HepG2 (cell line): ENCODE measurements around the gene SLC36A3. TPM values are rescaled to one million over a fixed set of nuclear protein-coding genes. Genes with fewer than 3 reads are reported as not detected.

ENCODE experiments used
- ATAC-seq: fragments of 200-7000 bp; cut with Tn5 transposase; 3 replicates; pipeline ENCODE4 v1.9.1; 2020; ENCODE audit warnings: mild to moderate bottlenecking, moderate library complexity
- BruUV-seq: library from RNA; stranded (reverse); fragments of 400-500 nt; replicated peaks from 2 replicates; lab custom pipeline; 2021; lab: Mats Ljungman, UMichigan
- CTCF ChIA-PET: fragments of 300-600 bp; formaldehyde crosslinking; extraction: SDS; loops from one replicate; lab custom pipeline; 2021; ENCODE audit warnings: low total read pairs, inconsistent platforms, low intra/inter-chr PET ratio; lab: Yijun Ruan, JAX
- POLR2A ChIA-PET: fragments of 350-600 bp; sonication (Branson Sonifier 250); formaldehyde crosslinking; loops from one replicate; lab custom pipeline; 2020; ENCODE audit warnings: antibody characterized with exemption, inconsistent platforms; lab: Yijun Ruan, JAX
- DNase-seq: peaks from one replicate; pipeline ENCODE4 v3.0.0-alpha.2; 2015; ENCODE audit warnings: low spot score
- FAIRE-seq: peaks from 3 replicates; lab custom pipeline; 2011; peaks lifted over from hg19 to GRCh38; lab: Jason Lieb, UNC
- H2AFZ ChIP-seq: one replicate; pipeline ENCODE4 v1.6.1; 2011; ENCODE audit warnings: low read length, inconsistent platforms
- H3K27ac ChIP-seq: fragments of 300-600 bp; 3 replicates; pipeline ENCODE4 v1.8.0; 2011; ENCODE audit warnings: mixed run types, mild to moderate bottlenecking, mixed read lengths, low read length, inconsistent platforms; ENCODE audit not compliant: insufficient read depth; ENCODE audit errors: extremely low read length
- H3K27me3 ChIP-seq, 2 experiments: fragments of 200-600 bp in 1 of 2; 2 replicates in 1 of 2; 3 replicates in 1 of 2; pipeline versions ENCODE4 v1.6.0 to v1.8.0; 2011; ENCODE audit warnings: low read length in 2 of 2, mild to moderate bottlenecking in 2 of 2, moderate library complexity in 2 of 2, inconsistent platforms in 1 of 2; ENCODE audit not compliant: insufficient read depth in 2 of 2, control insufficient read depth in 1 of 2
- H3K36me3 ChIP-seq, 2 experiments: fragments of 200-600 bp in 1 of 2; replicated peaks in 1 of 2; 2 replicates in 1 of 2; 3 replicates in 1 of 2; pipeline versions ENCODE4 v1.5.1 to v1.8.0; 2011; ENCODE audit warnings: low read length in 2 of 2, inconsistent platforms in 1 of 2; ENCODE audit not compliant: insufficient read depth in 2 of 2, control insufficient read depth in 1 of 2
- H3K4me1 ChIP-seq: 2 replicates; pipeline ENCODE4 v1.5.1; 2012; ENCODE audit warnings: low read length, inconsistent platforms; ENCODE audit not compliant: insufficient read depth
- H3K4me2 ChIP-seq: 2 replicates; pipeline ENCODE4 v1.6.0; 2011; ENCODE audit warnings: low read depth, low read length, inconsistent platforms
- H3K4me3 ChIP-seq, 3 experiments: fragments of 200-600 bp in 1 of 3; sonication (generic), shearing (Covaris generic) in 1 of 3; replicated peaks in 1 of 3; 2 replicates each; pipeline ENCODE4 v1.5.1; 2011 to 2016; ENCODE audit warnings: low read length in 3 of 3, inconsistent platforms in 2 of 3, low read depth in 2 of 3, mild to moderate bottlenecking in 2 of 3, control low read depth in 1 of 3, mixed read lengths in 1 of 3; ENCODE audit not compliant: insufficient read depth in 1 of 3
- H3K79me2 ChIP-seq: one replicate; pipeline ENCODE4 v1.6.1; 2011; ENCODE audit warnings: low read length, inconsistent platforms; ENCODE audit not compliant: insufficient read depth
- H3K9ac ChIP-seq: 2 replicates; pipeline ENCODE4 v1.6.0; 2011; ENCODE audit warnings: mild to moderate bottlenecking, low read depth, low read length, inconsistent platforms; ENCODE audit not compliant: insufficient read depth
- H3K9me3 ChIP-seq: 2 replicates; pipeline ENCODE4 v1.5.1; 2012; ENCODE audit warnings: mild to moderate bottlenecking, low read length
- H4K20me1 ChIP-seq: 2 replicates; pipeline ENCODE4 v1.6.0; 2011; ENCODE audit warnings: inconsistent platforms, mild to moderate bottlenecking, low read length, moderate library complexity; ENCODE audit not compliant: insufficient read depth
- AGO1 ChIP-seq: fragments of 200-400 bp; formaldehyde crosslinking; IDR thresholded peaks from 2 replicates; pipeline ENCODE4 v1.6.1; 2017; ENCODE audit warnings: mild to moderate bottlenecking, low read depth, low read length, moderate library complexity; ENCODE audit not compliant: poor library complexity, severe bottlenecking
- FOSL2 ChIP-seq: sonication (generic); formaldehyde crosslinking; IDR thresholded peaks from 2 replicates; pipeline ENCODE4 v1.4.0; 2020; ENCODE audit warnings: missing genetic modification reagents
- SOX13 ChIP-seq, 3 experiments: fragments of 450-650 bp in 1 of 3; sonication (generic) in 1 of 3; formaldehyde crosslinking in 1 of 3; IDR thresholded peaks in 2 of 3; conservative IDR thresholded peaks in 1 of 3; 2 replicates each; pipeline versions ENCODE4 v1.5.0 to v1.6.1; 2016 to 2020; ENCODE audit warnings: antibody characterized with exemption in 1 of 3, mild to moderate bottlenecking in 1 of 3, missing compliant biosample characterization in 1 of 3, missing genetic modification reagents in 1 of 3, moderate library complexity in 1 of 3
- ZNF296 ChIP-seq: sonication (generic); formaldehyde crosslinking; conservative IDR thresholded peaks from 2 replicates; pipeline ENCODE4 v1.5.0; 2020; ENCODE audit warnings: mild to moderate bottlenecking, missing genetic modification reagents
- ZNF383 ChIP-seq: sonication (generic); formaldehyde crosslinking; IDR thresholded peaks from 2 replicates; pipeline ENCODE4 v1.4.0; 2020; ENCODE audit warnings: missing genetic modification reagents, mild to moderate bottlenecking, borderline replicate concordance
- WGBS: methylation state at CpG from one replicate; pipeline ENCODE4 v1.1.6; 2017; ENCODE audit warnings: low lambda C conversion rate; 5-methylcytosine and 5-hydroxymethylcytosine counted together
- in situ Hi-C: cut with HindIII; loops from 2 replicates; pipeline ENCODE4 v1.10.0; 2017; ENCODE audit warnings: low pct_unique_long_range_greater_than_20kb; ENCODE audit not compliant: extremely low pct_ligation_motif_present
- intact Hi-C: fragments of 100-400 bp; cut with micrococcal nuclease; formaldehyde crosslinking; loops from one replicate; pipeline ENCODE4 v1.10.0; 2022; ENCODE audit not compliant: unreplicated experiment
- polyA plus RNA-seq, 8 experiments: library from polyadenylated mRNA; depleted of rRNA in 3 of 8; stranded (reverse) in 7 of 8; unstranded in 1 of 8; fragments of >200 nt; fragmentation: Illumina TruSeq in 4 of 8; extraction: Trizol in 4 of 8; gene quantifications; 2 replicates each; pipeline versions ENCODE4 v1.2.1 to v1.2.3, GENCODE V29; 2011 to 2016; ENCODE audit warnings: low read depth in 4 of 8, missing spikeins in 1 of 8, mixed read lengths in 1 of 8; ENCODE audit not compliant: insufficient read depth in 1 of 8
- total RNA-seq, 5 experiments: library from RNA; depleted of rRNA; stranded (reverse); fragments of >200 nt; fragmentation: Illumina TruSeq; extraction: Trizol; gene quantifications; 2 replicates each; pipeline ENCODE4 v1.2.3, GENCODE V29; 2016; ENCODE audit warnings: low read depth in 1 of 5
- TF ChIP-seq, protein P1 (sequence below): sonication (generic); formaldehyde crosslinking; IDR thresholded peaks from 2 replicates; pipeline ENCODE4 v1.4.0; 2020; ENCODE audit warnings: mild to moderate bottlenecking, missing genetic modification reagents

SLC36A3 gene
- total and polyA plus RNA-seq, 2 of the 13 experiments (the other 11 are each of a cell fraction or from before 2014, with no cell fraction given), result not detected

- in situ Hi-C loops, result no loop called here
- H2AFZ ChIP-seq, result no peak overlapping the region
- no peaks in the 10 kb centered on the region for H3K9me3 ChIP-seq
- WGBS, result 95% methylated on average over 11 of the region's 11 CpGs
- no TSS peak for BruUV-seq
- POLR2A ChIA-PET, result no interaction called here
- H3K27ac ChIP-seq, result no peak overlapping the region
- no peak overlapping the region for H3K4me2 ChIP-seq
- no peak overlapping the region for H3K9ac ChIP-seq
- CTCF ChIA-PET, result no interaction called here
- H3K79me2 ChIP-seq, result no peaks in the 10 kb centered on the region
- TF ChIP-seq ZNF383 (CRISPR knock-in tag) (no peak), AGO1 (no peak), SOX13 (IDR thresholded peaks at IDR 0.05) (no peak), SOX13 (CRISPR knock-in tag; conservative IDR thresholded peaks at IDR 0.05 in 1 of 2, IDR thresholded peaks at IDR 0.05 in 1 of 2) (no peak), FOSL2 (CRISPR knock-in tag) (no peak), ZNF296 (CRISPR knock-in tag) (no peak)
- TF ChIP-seq, protein P1, sequence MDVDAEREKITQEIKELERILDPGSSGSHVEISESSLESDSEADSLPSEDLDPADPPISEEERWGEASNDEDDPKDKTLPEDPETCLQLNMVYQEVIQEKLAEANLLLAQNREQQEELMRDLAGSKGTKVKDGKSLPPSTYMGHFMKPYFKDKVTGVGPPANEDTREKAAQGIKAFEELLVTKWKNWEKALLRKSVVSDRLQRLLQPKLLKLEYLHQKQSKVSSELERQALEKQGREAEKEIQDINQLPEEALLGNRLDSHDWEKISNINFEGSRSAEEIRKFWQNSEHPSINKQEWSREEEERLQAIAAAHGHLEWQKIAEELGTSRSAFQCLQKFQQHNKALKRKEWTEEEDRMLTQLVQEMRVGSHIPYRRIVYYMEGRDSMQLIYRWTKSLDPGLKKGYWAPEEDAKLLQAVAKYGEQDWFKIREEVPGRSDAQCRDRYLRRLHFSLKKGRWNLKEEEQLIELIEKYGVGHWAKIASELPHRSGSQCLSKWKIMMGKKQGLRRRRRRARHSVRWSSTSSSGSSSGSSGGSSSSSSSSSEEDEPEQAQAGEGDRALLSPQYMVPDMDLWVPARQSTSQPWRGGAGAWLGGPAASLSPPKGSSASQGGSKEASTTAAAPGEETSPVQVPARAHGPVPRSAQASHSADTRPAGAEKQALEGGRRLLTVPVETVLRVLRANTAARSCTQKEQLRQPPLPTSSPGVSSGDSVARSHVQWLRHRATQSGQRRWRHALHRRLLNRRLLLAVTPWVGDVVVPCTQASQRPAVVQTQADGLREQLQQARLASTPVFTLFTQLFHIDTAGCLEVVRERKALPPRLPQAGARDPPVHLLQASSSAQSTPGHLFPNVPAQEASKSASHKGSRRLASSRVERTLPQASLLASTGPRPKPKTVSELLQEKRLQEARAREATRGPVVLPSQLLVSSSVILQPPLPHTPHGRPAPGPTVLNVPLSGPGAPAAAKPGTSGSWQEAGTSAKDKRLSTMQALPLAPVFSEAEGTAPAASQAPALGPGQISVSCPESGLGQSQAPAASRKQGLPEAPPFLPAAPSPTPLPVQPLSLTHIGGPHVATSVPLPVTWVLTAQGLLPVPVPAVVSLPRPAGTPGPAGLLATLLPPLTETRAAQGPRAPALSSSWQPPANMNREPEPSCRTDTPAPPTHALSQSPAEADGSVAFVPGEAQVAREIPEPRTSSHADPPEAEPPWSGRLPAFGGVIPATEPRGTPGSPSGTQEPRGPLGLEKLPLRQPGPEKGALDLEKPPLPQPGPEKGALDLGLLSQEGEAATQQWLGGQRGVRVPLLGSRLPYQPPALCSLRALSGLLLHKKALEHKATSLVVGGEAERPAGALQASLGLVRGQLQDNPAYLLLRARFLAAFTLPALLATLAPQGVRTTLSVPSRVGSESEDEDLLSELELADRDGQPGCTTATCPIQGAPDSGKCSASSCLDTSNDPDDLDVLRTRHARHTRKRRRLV (CRISPR knock-in tag), result no peak
- H3K4me3 ChIP-seq, result no peak overlapping the region
- no peaks in the 10 kb centered on the region for H4K20me1 ChIP-seq
- peaks cover 9 to 27% of the 10 kb centered on the region in 2 experiments; a peak in 4 of 5 replicates for H3K36me3 ChIP-seq
- intact Hi-C loops, result no loop called here
- DNase-seq, result no peak
- no peak for ATAC-seq
- no peak for FAIRE-seq
- no peaks in the 10 kb centered on the region for H3K4me1 ChIP-seq
- H3K27me3 ChIP-seq, result no peaks in the 10 kb centered on the region
These were observed 35.9 kb downstream of the SLC36A3 start for GRCh38 chr5:151267491-151268260.
